BLaER1 (cell line): ENCODE data around the gene RNF123.
A peak's percentile ranks its signal among the peaks of the same experiment; 100 is the strongest.

ENCODE experiments used
- H3K27ac ChIP-seq: shearing (Covaris generic); formaldehyde crosslinking; 2 replicates; pipeline ENCODE4 v1.8.1; 2022
- H3K27me3 ChIP-seq: shearing (Covaris generic); formaldehyde crosslinking; 2 replicates; pipeline ENCODE4 v1.8.1; 2022
- H3K36me3 ChIP-seq: shearing (Covaris generic); formaldehyde crosslinking; 2 replicates; pipeline ENCODE4 v1.8.1; 2022
- H3K4me1 ChIP-seq: shearing (Covaris generic); formaldehyde crosslinking; 2 replicates; pipeline ENCODE4 v1.8.1; 2022
- H3K4me2 ChIP-seq: shearing (Covaris generic); formaldehyde crosslinking; 2 replicates; pipeline ENCODE4 v1.8.1; 2022
- H3K4me3 ChIP-seq: shearing (Covaris generic); formaldehyde crosslinking; 2 replicates; pipeline ENCODE4 v1.8.1; 2022
- H3K9ac ChIP-seq: shearing (Covaris generic); formaldehyde crosslinking; 2 replicates; pipeline ENCODE4 v1.8.1; 2022
- H3K9me3 ChIP-seq: shearing (Covaris generic); formaldehyde crosslinking; 2 replicates; pipeline ENCODE4 v1.8.1; 2022
- H4K20me1 ChIP-seq: shearing (Covaris generic); formaldehyde crosslinking; 2 replicates; pipeline ENCODE4 v1.8.1; 2022
- Cebpa-rat ChIP-seq: shearing (Covaris generic); IDR thresholded peaks from 2 replicates; pipeline ENCODE4 v1.8.1; 2022

Gene RNF123

GRCh38 chr3:49667701-49668413 is 21.5 kb upstream of the RNF123 start:
- H3K4me3 ChIP-seq = no peak overlapping the region

GRCh38 chr3:49668414-49668797 is 21.0 kb upstream of the RNF123 start:
- Histone ChIP-seq H3K9me3 (no peaks in the 10 kb centered on the region), H4K20me1 (peaks cover 13% of the 10 kb centered on the region; the same call in 1 of the 2 replicates), H3K9ac (no peak overlapping the region), H3K4me2 (0 out of 2 replicates have a peak overlapping the region, but pooled peaks have one; percentile 17), H3K4me1 (peaks cover 42% of the 10 kb centered on the region), H3K27ac (no peak overlapping the region), H3K27me3 (no peaks in the 10 kb centered on the region), H3K36me3 (no peaks in the 10 kb centered on the region), H3K4me3 (no peak overlapping the region)
- no peak for TF ChIP-seq Cebpa-rat

More at GRCh38 chr3:49667701-49668413, 21.5 kb upstream of the RNF123 start:
- Histone ChIP-seq H3K27me3 (no peaks in the 10 kb centered on the region), H3K9me3 (no peaks in the 10 kb centered on the region), H4K20me1 (peaks cover 13% of the 10 kb centered on the region; the same call in 1 of the 2 replicates), H3K4me1 (peaks cover 39% of the 10 kb centered on the region), H3K9ac (no peak overlapping the region), H3K27ac (no peak overlapping the region), H3K4me2 (no peak overlapping the region), H3K36me3 (no peaks in the 10 kb centered on the region)
- TF ChIP-seq Cebpa-rat = no peak

- Histone ChIP-seq H3K4me2 (0 out of 2 replicates have a peak overlapping the region, but pooled peaks have one; percentile 17), H3K4me1 (peaks cover 42% of the 10 kb centered on the region), H3K9me3 (no peaks in the 10 kb centered on the region), H3K27me3 (no peaks in the 10 kb centered on the region), H4K20me1 (peaks cover 13% of the 10 kb centered on the region; the same call in 1 of the 2 replicates), H3K27ac (no peak overlapping the region), H3K9ac (no peak overlapping the region), H3K4me3 (no peak overlapping the region), H3K36me3 (no peaks in the 10 kb centered on the region)
- no peak for TF ChIP-seq Cebpa-rat
Observed at GRCh38 chr3:49668861-49669260, 20.5 kb upstream of the RNF123 start.

- Histone ChIP-seq H4K20me1 (peaks cover 13% of the 10 kb centered on the region; the same call in 1 of the 2 replicates), H3K9me3 (no peaks in the 10 kb centered on the region), H3K27ac (no peak overlapping the region), H3K4me3 (no peak overlapping the region), H3K36me3 (no peaks in the 10 kb centered on the region), H3K4me1 (peaks cover 42% of the 10 kb centered on the region), H3K4me2 (no peak overlapping the region), H3K9ac (no peak overlapping the region), H3K27me3 (no peaks in the 10 kb centered on the region)
- TF ChIP-seq Cebpa-rat = no peak
Observed at GRCh38 chr3:49669352-49669751, 20.0 kb upstream of the RNF123 start.

GRCh38 chr3:49670940-49671290 is 18.4 kb upstream of the RNF123 start:
- H3K9ac ChIP-seq = peak overlapping the region; percentile 33; the same call in 1 of the 2 replicates
- no peaks in the 10 kb centered on the region for H3K9me3 ChIP-seq
- H4K20me1 ChIP-seq = peaks cover 24% of the 10 kb centered on the region; the same call in 1 of the 2 replicates
- no peak overlapping the region for H3K27ac ChIP-seq
- H3K4me2 ChIP-seq = no peak overlapping the region
- peaks cover 6% of the 10 kb centered on the region; the same call in 1 of the 2 replicates for H3K36me3 ChIP-seq
- peaks cover 55% of the 10 kb centered on the region for H3K4me1 ChIP-seq
- H3K27me3 ChIP-seq = no peaks in the 10 kb centered on the region
- TF ChIP-seq Cebpa-rat = no peak
- no peak overlapping the region for H3K4me3 ChIP-seq

- H3K4me2 ChIP-seq = peak overlapping the region; percentile 99
- H3K9me3 ChIP-seq = no peaks in the 10 kb centered on the region
- no peaks in the 10 kb centered on the region for H3K27me3 ChIP-seq
- H3K4me3 ChIP-seq = no peak overlapping the region
- TF ChIP-seq Cebpa-rat = no peak
- H3K36me3 ChIP-seq = peaks cover 13% of the 10 kb centered on the region
- H4K20me1 ChIP-seq = peaks cover 31% of the 10 kb centered on the region; the same call in 1 of the 2 replicates
- H3K9ac ChIP-seq = no peak overlapping the region; the same call in 1 of the 2 replicates
- H3K27ac ChIP-seq = no peak overlapping the region
- peaks cover 62% of the 10 kb centered on the region for H3K4me1 ChIP-seq
Observed at GRCh38 chr3:49671291-49672288, 17.8 kb upstream of the RNF123 start.

GRCh38 chr3:49673121-49673714 is 16.1 kb upstream of the RNF123 start:
- H3K36me3 ChIP-seq = peaks cover 29% of the 10 kb centered on the region
- TF ChIP-seq Cebpa-rat = no peak
- no peaks in the 10 kb centered on the region for H3K9me3 ChIP-seq
- no peaks in the 10 kb centered on the region for H3K27me3 ChIP-seq
- H3K4me3 ChIP-seq = peak overlapping the region; percentile 94
- H3K4me1 ChIP-seq = peaks cover 61% of the 10 kb centered on the region
- peak overlapping the region; percentile 95 for H3K27ac ChIP-seq
- H3K9ac ChIP-seq = peak overlapping the region; percentile 89
- peaks cover 42% of the 10 kb centered on the region; the same call in 1 of the 2 replicates for H4K20me1 ChIP-seq
- H3K4me2 ChIP-seq = peak overlapping the region; percentile 99

GRCh38 chr3:49673715-49674496 is 15.5 kb upstream of the RNF123 start, which contains the start of gene APEH:
Gene APEH (plus strand): TSS chr3:49674351. CDS start chr3:49674402, 51 bp downstream.
- Histone ChIP-seq H3K9ac (peak within 1 kb of the TSS; percentile 89), H3K27me3 (no peaks in the 10 kb centered on the region), H3K4me2 (peak within 1 kb of the TSS; percentile 99), H3K27ac (peak within 1 kb of the TSS; percentile 95), H3K9me3 (no peaks in the 10 kb centered on the region), H3K4me1 (peaks cover 56% of the 10 kb centered on the region), H4K20me1 (peaks cover 48% of the 10 kb centered on the region; the same call in 1 of the 2 replicates), H3K36me3 (peaks cover 36% of the 10 kb centered on the region), H3K4me3 (peak within 1 kb of the TSS; percentile 94)
- no peak for TF ChIP-seq Cebpa-rat
